ENCODE data around the gene OPHN1.

DNA sequence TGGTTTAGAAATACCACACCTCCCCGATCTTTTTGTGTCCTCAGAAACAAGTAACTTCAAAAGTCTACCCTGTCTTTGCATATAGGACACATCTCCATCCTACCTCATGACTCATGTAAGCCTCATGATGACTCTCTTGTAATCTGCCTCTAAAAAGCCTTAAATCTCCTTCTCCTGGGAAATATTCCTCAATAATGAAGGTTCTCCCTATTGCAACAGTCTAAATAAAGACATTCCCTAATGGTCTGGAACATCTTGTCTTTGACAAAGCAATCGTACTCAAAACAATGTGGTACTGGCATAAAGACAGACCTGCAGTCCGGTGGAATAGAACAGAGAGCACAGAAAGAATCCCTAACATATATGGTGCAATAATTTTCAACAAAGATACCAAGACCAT lies 257.7 kb downstream of the OPHN1 start:
- TF ChIP-seq, protein P1, sequence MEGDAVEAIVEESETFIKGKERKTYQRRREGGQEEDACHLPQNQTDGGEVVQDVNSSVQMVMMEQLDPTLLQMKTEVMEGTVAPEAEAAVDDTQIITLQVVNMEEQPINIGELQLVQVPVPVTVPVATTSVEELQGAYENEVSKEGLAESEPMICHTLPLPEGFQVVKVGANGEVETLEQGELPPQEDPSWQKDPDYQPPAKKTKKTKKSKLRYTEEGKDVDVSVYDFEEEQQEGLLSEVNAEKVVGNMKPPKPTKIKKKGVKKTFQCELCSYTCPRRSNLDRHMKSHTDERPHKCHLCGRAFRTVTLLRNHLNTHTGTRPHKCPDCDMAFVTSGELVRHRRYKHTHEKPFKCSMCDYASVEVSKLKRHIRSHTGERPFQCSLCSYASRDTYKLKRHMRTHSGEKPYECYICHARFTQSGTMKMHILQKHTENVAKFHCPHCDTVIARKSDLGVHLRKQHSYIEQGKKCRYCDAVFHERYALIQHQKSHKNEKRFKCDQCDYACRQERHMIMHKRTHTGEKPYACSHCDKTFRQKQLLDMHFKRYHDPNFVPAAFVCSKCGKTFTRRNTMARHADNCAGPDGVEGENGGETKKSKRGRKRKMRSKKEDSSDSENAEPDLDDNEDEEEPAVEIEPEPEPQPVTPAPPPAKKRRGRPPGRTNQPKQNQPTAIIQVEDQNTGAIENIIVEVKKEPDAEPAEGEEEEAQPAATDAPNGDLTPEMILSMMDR (IDR thresholded peaks at IDR 0.05), result no peak
- TF ChIP-seq POLR2A (IDR thresholded peaks at IDR 0.05), result no peak

Measured in lower leg skin (tissue), 3 donors.